Prostate gland (tissue), 2 donors: ENCODE results near the gene DDX49. TPM values are rescaled to one million over a fixed set of nuclear protein-coding genes. Genes with fewer than 3 reads are reported as not detected.

Experiments used
- DNase-seq: peaks from one replicate; pipeline ENCODE4 v3.0.0-alpha.2; 2019; ENCODE audit warnings: low spot score
- H3K27ac ChIP-seq, 2 donors: fragments of 200-600 bp; sonication (generic); 2 replicates each; pipeline ENCODE4 v1.5.1; 2017 to 2019
- H3K27me3 ChIP-seq: fragments of 200-600 bp; sonication (generic); replicated peaks from 2 replicates; pipeline ENCODE4 v1.5.1; 2019; ENCODE audit not compliant: insufficient read depth
- H3K36me3 ChIP-seq, 2 donors: fragments of 200-600 bp; sonication (generic); 1 replicate in 1 of 2; 2 replicates in 1 of 2; pipeline versions ENCODE4 v1.5.1 to v1.8.1; 2017 to 2019
- H3K4me1 ChIP-seq: fragments of 200-600 bp; sonication (generic); replicated peaks from 2 replicates; pipeline ENCODE4 v1.5.1; 2019
- H3K4me3 ChIP-seq, 2 donors: fragments of 200-600 bp; sonication (generic); 2 replicates each; pipeline ENCODE4 v1.5.1; 2017 to 2019
- H3K9me3 ChIP-seq: fragments of 200-600 bp; sonication (generic); 2 replicates; pipeline ENCODE4 v1.5.1; 2017
- POLR2A ChIP-seq: fragments of 450-650 bp; IDR thresholded peaks from one replicate; pipeline ENCODE4 v1.6.1; 2016; ENCODE audit warnings: antibody characterized with exemption, mild to moderate bottlenecking
- POLR2AphosphoS5 ChIP-seq: sonication (generic); formaldehyde crosslinking; IDR thresholded peaks from one replicate; pipeline ENCODE4 v1.6.1; 2017; ENCODE audit warnings: antibody characterized with exemption
- WGBS: methylation state at CpG from one replicate; pipeline ENCODE4 v1.1.5; 2018; 5-methylcytosine and 5-hydroxymethylcytosine counted together
- intact Hi-C: fragments of 100-400 bp; cut with DNase I; formaldehyde crosslinking; loops from one replicate; pipeline ENCODE4 v1.14.2; 2022
- total RNA-seq, 2 donors: library from RNA; depleted of rRNA; stranded (reverse); fragments of >200 nt; gene quantifications; one replicate each; pipeline ENCODE4 v1.1.0, GENCODE V29; 2016
- TF ChIP-seq, protein P1 (sequence below), 4 experiments: fragments of 200-600 bp in 2 of 4; fragments of 450-650 bp in 2 of 4; sonication (generic) in 2 of 4; IDR thresholded peaks; 1 replicate in 3 of 4; 2 replicates in 1 of 4; pipeline ENCODE4 v1.5.1; 2016 to 2019; ENCODE audit warnings: antibody characterized with exemption in 4 of 4, mild to moderate bottlenecking in 2 of 4, moderate library complexity in 2 of 4

Gene DDX49
- total RNA-seq, 2 donors from 2014 or later: 72.0 to 91.2 TPM

DNA sequence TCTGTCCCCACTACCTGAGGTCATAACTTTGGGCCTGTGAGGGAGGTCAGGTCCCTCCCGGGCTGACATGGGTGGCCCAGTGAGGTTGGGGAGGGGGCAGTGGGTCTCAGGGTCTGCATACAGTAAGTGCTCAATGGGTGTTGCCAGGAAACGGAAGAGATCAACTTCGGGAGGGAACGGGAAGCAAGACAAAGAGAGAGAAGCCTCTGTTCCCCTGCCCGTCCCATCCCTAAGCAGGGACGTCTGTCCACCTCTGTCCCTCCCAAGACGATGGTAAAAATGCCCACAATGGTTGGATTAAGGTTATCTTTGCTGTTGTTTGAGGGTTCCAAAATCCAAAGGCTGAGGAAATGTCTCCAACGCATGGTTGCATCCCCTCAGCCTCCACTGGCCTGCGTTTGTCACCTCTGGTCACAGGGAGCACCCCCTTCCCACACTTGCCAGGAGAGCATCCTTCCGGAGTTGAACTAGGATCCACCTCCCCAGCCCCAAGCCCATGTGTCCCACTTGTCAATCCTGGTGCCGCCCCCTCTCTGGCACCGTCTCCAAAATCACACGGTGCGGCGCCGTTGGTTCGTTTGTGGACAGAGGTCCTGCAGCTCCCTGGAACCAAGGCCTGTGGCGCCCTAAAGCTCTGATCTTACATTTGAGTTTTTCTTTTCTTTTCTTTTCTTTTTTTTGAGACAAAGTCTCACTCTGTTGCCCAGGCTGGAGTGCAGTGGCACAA is 22.3 kb downstream of the DDX49 start:
- no peak for TF ChIP-seq POLR2AphosphoS5
- TF ChIP-seq, protein P1, sequence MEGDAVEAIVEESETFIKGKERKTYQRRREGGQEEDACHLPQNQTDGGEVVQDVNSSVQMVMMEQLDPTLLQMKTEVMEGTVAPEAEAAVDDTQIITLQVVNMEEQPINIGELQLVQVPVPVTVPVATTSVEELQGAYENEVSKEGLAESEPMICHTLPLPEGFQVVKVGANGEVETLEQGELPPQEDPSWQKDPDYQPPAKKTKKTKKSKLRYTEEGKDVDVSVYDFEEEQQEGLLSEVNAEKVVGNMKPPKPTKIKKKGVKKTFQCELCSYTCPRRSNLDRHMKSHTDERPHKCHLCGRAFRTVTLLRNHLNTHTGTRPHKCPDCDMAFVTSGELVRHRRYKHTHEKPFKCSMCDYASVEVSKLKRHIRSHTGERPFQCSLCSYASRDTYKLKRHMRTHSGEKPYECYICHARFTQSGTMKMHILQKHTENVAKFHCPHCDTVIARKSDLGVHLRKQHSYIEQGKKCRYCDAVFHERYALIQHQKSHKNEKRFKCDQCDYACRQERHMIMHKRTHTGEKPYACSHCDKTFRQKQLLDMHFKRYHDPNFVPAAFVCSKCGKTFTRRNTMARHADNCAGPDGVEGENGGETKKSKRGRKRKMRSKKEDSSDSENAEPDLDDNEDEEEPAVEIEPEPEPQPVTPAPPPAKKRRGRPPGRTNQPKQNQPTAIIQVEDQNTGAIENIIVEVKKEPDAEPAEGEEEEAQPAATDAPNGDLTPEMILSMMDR (IDR thresholded peaks at IDR 0.05): no peak
- no peak for TF ChIP-seq POLR2A
- H3K27ac ChIP-seq: no peak overlapping the region
- no peaks in the 10 kb centered on the region for H3K4me1 ChIP-seq
- H3K4me3 ChIP-seq: no peak overlapping the region
- H3K36me3 ChIP-seq: no peaks in the 10 kb centered on the region
- no peak for DNase-seq
- intact Hi-C loops: no loop called here
- H3K9me3 ChIP-seq: no peaks in the 10 kb centered on the region
- no peaks in the 10 kb centered on the region for H3K27me3 ChIP-seq
- WGBS: 70% methylated on average over 18 of the region's 18 CpGs

DNA sequence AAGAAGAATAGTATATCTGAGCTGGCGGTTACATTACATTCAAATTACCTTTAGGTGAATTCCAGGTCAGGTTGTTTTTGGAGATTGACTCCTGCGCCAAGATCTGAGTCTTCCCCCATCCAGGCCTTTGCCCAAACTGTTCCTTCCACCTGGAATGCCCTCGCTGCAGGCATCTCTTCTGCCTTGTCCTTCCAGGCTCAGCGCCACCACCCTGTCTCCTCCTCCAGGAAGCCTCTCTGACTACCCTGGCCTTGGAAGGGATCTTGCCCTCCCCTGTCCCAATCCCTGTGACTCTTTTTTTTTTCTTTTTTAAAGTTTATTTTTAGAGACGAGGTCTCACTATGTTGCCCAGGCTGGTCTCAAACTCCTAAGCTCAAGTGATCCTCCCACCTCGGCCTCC is 23.2 kb downstream of the DDX49 start:
- 85% methylated on average over 6 of the region's 6 CpGs for WGBS
- TF ChIP-seq POLR2A (no peak), POLR2AphosphoS5 (no peak)
- TF ChIP-seq, protein P1 (IDR thresholded peaks at IDR 0.05): no peak

DNA sequence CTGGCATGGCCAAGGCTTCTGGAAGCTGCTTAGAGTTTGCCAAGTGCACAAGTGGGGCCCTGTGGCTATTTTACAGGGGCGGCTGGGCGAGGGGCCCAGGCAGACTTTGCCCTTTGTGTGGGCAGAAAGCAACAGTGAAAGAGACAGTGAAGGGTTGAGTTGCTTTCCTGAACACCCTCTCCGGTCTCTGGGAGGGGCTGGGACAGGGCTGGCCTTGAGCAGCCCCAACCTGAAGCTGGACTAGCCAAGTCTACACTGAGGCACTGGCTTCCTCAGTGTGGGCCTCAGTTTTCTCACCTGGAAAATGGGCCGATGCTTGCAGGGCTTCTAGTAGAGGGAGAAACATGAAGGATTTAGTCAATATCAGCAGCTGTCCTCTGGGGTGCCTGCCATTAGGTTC is 23.9 kb downstream of the DDX49 start:
- intact Hi-C loops: no loop called here
- no peaks in the 10 kb centered on the region for H3K36me3 ChIP-seq
- no peaks in the 10 kb centered on the region for H3K9me3 ChIP-seq
- H3K27me3 ChIP-seq: no peaks in the 10 kb centered on the region
- no peak for DNase-seq
- no peak overlapping the region for H3K27ac ChIP-seq
- no peaks in the 10 kb centered on the region for H3K4me1 ChIP-seq
- H3K4me3 ChIP-seq: no peak overlapping the region
- WGBS: 69% methylated on average over 4 of the region's 4 CpGs
- TF ChIP-seq, protein P1 (IDR thresholded peaks at IDR 0.05): no peak
- TF ChIP-seq POLR2A (no peak), POLR2AphosphoS5 (no peak)

More for the DNA sequence above, 23.2 kb downstream of the DDX49 start:
- Histone ChIP-seq H3K9me3 (no peaks in the 10 kb centered on the region), H3K27ac (no peak overlapping the region), H3K36me3 (no peaks in the 10 kb centered on the region), H3K27me3 (no peaks in the 10 kb centered on the region), H3K4me1 (no peaks in the 10 kb centered on the region), H3K4me3 (no peak overlapping the region)
- no peak for DNase-seq
- intact Hi-C loops: no loop called here

DNA sequence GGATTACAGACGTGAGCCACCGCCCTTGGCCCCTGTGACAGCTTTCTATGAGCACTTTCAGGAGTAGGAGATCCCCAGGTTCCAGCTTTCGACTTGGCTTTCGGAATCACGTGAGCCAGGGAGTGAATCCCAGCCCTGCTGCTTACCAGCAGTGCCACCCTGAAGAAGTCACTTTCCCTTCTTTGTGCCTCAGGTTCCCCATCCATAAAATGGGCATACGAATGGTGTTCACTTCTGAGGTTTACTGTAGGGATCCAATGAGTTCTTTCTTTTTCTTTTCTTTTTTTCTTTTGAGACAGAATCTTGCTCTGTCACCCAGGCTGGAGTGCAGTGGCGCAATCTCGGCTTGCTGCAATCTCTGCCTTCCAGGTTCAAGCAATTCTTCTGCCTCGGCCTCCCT is 25.8 kb downstream of the DDX49 start:
- H3K4me3 ChIP-seq: no peak overlapping the region
- TF ChIP-seq POLR2AphosphoS5: no peak
- no peak for TF ChIP-seq POLR2A
- TF ChIP-seq, protein P1 (IDR thresholded peaks at IDR 0.05): no peak
- intact Hi-C loops: no loop called here

DNA sequence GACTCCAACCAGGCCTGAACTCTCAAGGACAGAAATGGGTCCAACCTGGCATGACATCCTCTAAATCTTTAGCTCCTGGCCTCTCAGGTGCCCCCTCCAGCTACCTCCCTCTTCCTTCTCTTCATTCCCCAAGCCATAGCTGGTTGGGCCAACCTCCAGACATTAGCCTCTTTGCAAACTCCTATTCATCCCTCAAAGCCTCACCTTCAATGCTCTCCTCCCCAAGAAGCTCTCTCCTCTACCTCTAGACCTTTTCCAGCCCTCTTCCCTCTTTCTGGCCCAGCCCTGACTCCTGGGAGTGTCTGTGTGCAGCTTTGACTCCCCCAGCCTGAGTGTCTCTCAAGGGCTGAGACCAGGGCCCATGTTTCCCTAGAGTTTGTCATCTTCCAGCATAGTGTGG is 26.8 kb downstream of the DDX49 start:
- Histone ChIP-seq H3K27me3 (no peaks in the 10 kb centered on the region), H3K27ac (no peak overlapping the region), H3K4me3 (no peak overlapping the region), H3K9me3 (no peaks in the 10 kb centered on the region), H3K4me1 (no peaks in the 10 kb centered on the region), H3K36me3 (no peaks in the 10 kb centered on the region)
- intact Hi-C loops: no loop called here
- no peak for DNase-seq
- TF ChIP-seq POLR2A: no peak
- TF ChIP-seq, protein P1 (IDR thresholded peaks at IDR 0.05): no peak

More for the DNA sequence above, 25.8 kb downstream of the DDX49 start:
- WGBS: 93% methylated on average over 9 of the region's 9 CpGs
- H3K4me1 ChIP-seq: no peaks in the 10 kb centered on the region
- H3K27me3 ChIP-seq: no peaks in the 10 kb centered on the region
- no peak overlapping the region for H3K27ac ChIP-seq
- no peaks in the 10 kb centered on the region for H3K36me3 ChIP-seq
- DNase-seq: no peak
- no peaks in the 10 kb centered on the region for H3K9me3 ChIP-seq
